Endothelial cell of umbilical vein (primary cell): ENCODE results near the gene GABARAPL2. TPM values are rescaled to one million over a fixed set of nuclear protein-coding genes. Genes with fewer than 3 reads are reported as not detected.

Experiments
- BruUV-seq: library from RNA; stranded (reverse); fragments of 400-500 nt; replicated peaks from 2 replicates; lab custom pipeline; 2021; lab: Mats Ljungman, UMichigan
- CTCF ChIA-PET: fragments of 300-600, 350-600 bp; sonication (Branson Sonifier 250); formaldehyde crosslinking; loops from one replicate; lab custom pipeline; 2021; ENCODE audit warnings: antibody characterized with exemption, inconsistent platforms; lab: Charles Lee
- POLR2A ChIA-PET: fragments of 300-600, 350-600 bp; sonication (Branson Sonifier 250); formaldehyde crosslinking; loops from one replicate; lab custom pipeline; 2021; ENCODE audit warnings: antibody characterized with exemption, inconsistent platforms; lab: Charles Lee
- DNase-seq: peaks from one replicate; pipeline ENCODE4 v3.0.0-alpha.2; 2011; ENCODE audit warnings: low read depth, low spot score
- FAIRE-seq: peaks from 2 replicates; lab custom pipeline; 2011; peaks lifted over from hg19 to GRCh38; lab: Jason Lieb, UNC
- H2AFZ ChIP-seq: 2 replicates; pipeline ENCODE4 v1.6.0; 2012; ENCODE audit warnings: low read depth, low read length, control low read depth, inconsistent platforms
- H3K27ac ChIP-seq: 2 replicates; pipeline ENCODE4 v1.5.1; 2011; ENCODE audit warnings: low read depth, mild to moderate bottlenecking, control low read depth, low read length, moderate library complexity; ENCODE audit not compliant: insufficient read depth
- H3K27me3 ChIP-seq, 2 experiments: 2 replicates each; pipeline versions ENCODE4 v1.6.0 to v1.6.1; 2011; ENCODE audit warnings: low read length in 2 of 2, mixed read lengths in 1 of 2; ENCODE audit not compliant: control insufficient read depth in 2 of 2, insufficient read depth in 2 of 2
- H3K36me3 ChIP-seq, 2 experiments: 2 replicates in 1 of 2; 3 replicates in 1 of 2; pipeline ENCODE4 v1.5.1; 2011; ENCODE audit warnings: low read length in 2 of 2, mild to moderate bottlenecking in 1 of 2, moderate library complexity in 1 of 2; ENCODE audit not compliant: control insufficient read depth in 2 of 2, insufficient read depth in 2 of 2; ENCODE audit errors: extremely low read depth in 1 of 2
- H3K4me1 ChIP-seq: 3 replicates; pipeline ENCODE4 v1.5.1; 2011; ENCODE audit warnings: mild to moderate bottlenecking, low read length; ENCODE audit not compliant: control insufficient read depth, insufficient read depth; ENCODE audit errors: extremely low read depth
- H3K4me2 ChIP-seq: 2 replicates; pipeline ENCODE4 v1.6.1; 2011; ENCODE audit warnings: low read length, control low read depth, mixed read lengths; ENCODE audit not compliant: insufficient read depth
- H3K4me3 ChIP-seq, 3 experiments: fragments of 200-600 bp in 1 of 3; sonication (generic), shearing (Covaris generic) in 1 of 3; replicated peaks in 1 of 3; 2 replicates each; pipeline ENCODE4 v1.5.1; 2011 to 2016; ENCODE audit warnings: control low read depth in 3 of 3, low read length in 3 of 3, mild to moderate bottlenecking in 2 of 3, inconsistent platforms in 1 of 3, low read depth in 1 of 3, moderate library complexity in 1 of 3; ENCODE audit not compliant: insufficient read depth in 1 of 3
- H3K79me2 ChIP-seq: 2 replicates; pipeline ENCODE4 v1.6.0; 2012; ENCODE audit warnings: low read length, inconsistent platforms; ENCODE audit not compliant: control insufficient read depth, insufficient read depth
- H3K9ac ChIP-seq: replicated peaks from 2 replicates; pipeline ENCODE3; 2011; ENCODE audit warnings: low read length, control low read depth; ENCODE audit not compliant: insufficient read depth; ENCODE audit errors: extremely low read depth
- H3K9me1 ChIP-seq: replicated peaks from 3 replicates; pipeline ENCODE4 v1.6.0; 2011; ENCODE audit warnings: mild to moderate bottlenecking, low read length; ENCODE audit not compliant: control insufficient read depth, insufficient read depth; ENCODE audit errors: extremely low read depth
- H3K9me3 ChIP-seq: replicated peaks from 2 replicates; pipeline ENCODE4 v1.5.1; 2012; ENCODE audit warnings: low read length, inconsistent platforms; ENCODE audit not compliant: control insufficient read depth, insufficient read depth
- H4K20me1 ChIP-seq: replicated peaks from 2 replicates; pipeline ENCODE3; 2011; ENCODE audit warnings: mild to moderate bottlenecking, low read length; ENCODE audit not compliant: control insufficient read depth, insufficient read depth; ENCODE audit errors: extremely low read depth
- CTCF ChIP-seq, 2 donors: IDR thresholded peaks; 1 replicate in 1 of 2; 2 replicates in 1 of 2; pipeline ENCODE4 v1.5.1; 2011; ENCODE audit warnings: low read length in 2 of 2, mild to moderate bottlenecking in 2 of 2, moderate library complexity in 2 of 2, control low read depth in 1 of 2, inconsistent platforms in 1 of 2, low read depth in 1 of 2; ENCODE audit not compliant: insufficient read depth in 1 of 2; ENCODE audit errors: extremely low read depth in 1 of 2
- EZH2 ChIP-seq: IDR thresholded peaks from 2 replicates; pipeline ENCODE4 v1.6.1; 2012; ENCODE audit warnings: borderline replicate concordance, low read depth, mild to moderate bottlenecking, moderate library complexity, low read length, inconsistent platforms; ENCODE audit not compliant: severe bottlenecking
- FOS ChIP-seq: IDR thresholded peaks from 2 replicates; pipeline ENCODE4 v1.6.1; 2011; ENCODE audit warnings: mild to moderate bottlenecking, low read length, moderate library complexity, borderline replicate concordance; ENCODE audit not compliant: insufficient read depth
- GATA2 ChIP-seq: IDR thresholded peaks from 2 replicates; pipeline ENCODE4 v1.7.0; 2011; ENCODE audit warnings: low read depth, mild to moderate bottlenecking, moderate library complexity, mixed read lengths, low read length; ENCODE audit not compliant: insufficient read length, insufficient read depth
- JUN ChIP-seq: IDR thresholded peaks from 2 replicates; pipeline ENCODE4 v1.6.1; 2011; ENCODE audit warnings: borderline replicate concordance, low read depth; ENCODE audit not compliant: insufficient read length, insufficient read depth
- MAX ChIP-seq: IDR thresholded peaks from 2 replicates; pipeline ENCODE4 v1.6.1; 2011; ENCODE audit not compliant: insufficient read depth, insufficient read length
- MYC ChIP-seq: IDR thresholded peaks from one replicate; pipeline ENCODE4 v1.6.1; 2011; ENCODE audit warnings: mild to moderate bottlenecking, low read depth, low read length
- POLR2A ChIP-seq: IDR thresholded peaks from 2 replicates; pipeline ENCODE4 v1.6.1; 2012; ENCODE audit warnings: low read depth, mild to moderate bottlenecking, control low read depth, low read length
- POLR2AphosphoS5 ChIP-seq: IDR thresholded peaks from 2 replicates; pipeline ENCODE4 v1.6.1; 2012; ENCODE audit warnings: low read depth, mild to moderate bottlenecking, control low read depth, low read length, moderate library complexity; ENCODE audit not compliant: insufficient read depth
- dilution Hi-C: fragments of 300-500 bp; cut with MboI; formaldehyde crosslinking; loops from one replicate; pipeline ENCODE4 v1.15.0; 2019; ENCODE audit warnings: low sequenced_read_pairs; ENCODE audit not compliant: extremely low pct_ligation_motif_present
- intact Hi-C: fragments of 100-400 bp; cut with micrococcal nuclease; formaldehyde crosslinking; loops from one replicate; pipeline ENCODE4 v1.10.0; 2022
- polyA plus RNA-seq, 4 experiments: library from polyadenylated mRNA; depleted of rRNA in 3 of 4; stranded (reverse) in 3 of 4; unstranded in 1 of 4; fragments of >200 nt; gene quantifications; 2 replicates each; pipeline versions ENCODE4 v1.2.1 to v1.2.3, GENCODE V29; 2011 to 2012; ENCODE audit warnings: missing spikeins in 1 of 4
- total RNA-seq: library from RNA; stranded (reverse); gene quantifications from 2 replicates; pipeline ENCODE4 v1.2.3, GENCODE V29; 2021

The GABARAPL2 gene
- total and polyA plus RNA-seq, 2 donors (not counting 3 experiments of a cell fraction or from before 2014, with no cell fraction given) = 77.9 to 84.5 TPM

- Histone ChIP-seq H3K4me1 (no peaks in the 10 kb centered on the region), H3K9me3 (no peaks in the 10 kb centered on the region), H3K27ac (no peak overlapping the region), H3K27me3 (no peaks in the 10 kb centered on the region), H2AFZ (no peak overlapping the region), H3K79me2 (no peaks in the 10 kb centered on the region), H3K9me1 (no peaks in the 10 kb centered on the region), H4K20me1 (no peaks in the 10 kb centered on the region), H3K9ac (no peak overlapping the region), H3K36me3 (no peaks in the 10 kb centered on the region), H3K4me3 (no peak overlapping the region), H3K4me2 (no peak overlapping the region)
- no peak for FAIRE-seq
- TF ChIP-seq EZH2 (no peak), POLR2A (no peak), GATA2 (no peak), MYC (no peak)
- dilution Hi-C loops = no loop called here
- DNase-seq = no peak
- POLR2A ChIA-PET = no interaction called here
- intact Hi-C loops = no loop called here
- CTCF ChIA-PET = interaction anchor here (3.1 kb wide), 1 partner anchor 9 kb away, joined by 11 read pairs; no protein-coding TSS in a partner anchor
- no TSS peak for BruUV-seq
Observed at GRCh38 chr16:75526032-75526790, 40.0 kb upstream of the GABARAPL2 start.

- dilution Hi-C loops (no loop called here), intact Hi-C loops (no loop called here)
- FAIRE-seq = no peak
- Histone ChIP-seq H2AFZ (no peak overlapping the region), H3K9me3 (no peaks in the 10 kb centered on the region), H3K36me3 (no peaks in the 10 kb centered on the region), H3K9ac (no peak overlapping the region), H3K79me2 (no peaks in the 10 kb centered on the region), H3K4me2 (no peak overlapping the region), H3K27me3 (no peaks in the 10 kb centered on the region), H3K4me1 (no peaks in the 10 kb centered on the region), H4K20me1 (no peaks in the 10 kb centered on the region), H3K4me3 (no peak overlapping the region), H3K9me1 (no peaks in the 10 kb centered on the region), H3K27ac (no peak overlapping the region)
- TF ChIP-seq GATA2 = no peak
- no peak for TF ChIP-seq FOS
- no peak for TF ChIP-seq MYC
- no peak for TF ChIP-seq JUN
- TF ChIP-seq POLR2A = no peak
- no peak for TF ChIP-seq CTCF (IDR thresholded peaks at IDR 0.05; ENCODE audit: extremely low read depth in 1 of 2, insufficient read depth in 1 of 2, low read depth in 1 of 2, low read length in 2 of 2)
- no peak for TF ChIP-seq POLR2AphosphoS5
- no peak for TF ChIP-seq MAX
- TF ChIP-seq EZH2 = no peak
- BruUV-seq = no TSS peak
- POLR2A ChIA-PET = no interaction called here
- DNase-seq = no peak
- CTCF ChIA-PET = interaction anchor here (3.1 kb wide), 1 partner anchor 11 kb away, joined by 11 read pairs; no protein-coding TSS in a partner anchor
Observed at GRCh38 chr16:75527825-75528299, 38.3 kb upstream of the GABARAPL2 start.
